ENCODE measurements around the gene ATAD3A. TPM values are rescaled to one million over a fixed set of nuclear protein-coding genes. Genes with fewer than 3 reads are reported as not detected.

The ATAD3A gene
- polyA plus RNA-seq, 1 of the 3 experiments (the other 2 are of a cell fraction): 40.2 TPM

DNA sequence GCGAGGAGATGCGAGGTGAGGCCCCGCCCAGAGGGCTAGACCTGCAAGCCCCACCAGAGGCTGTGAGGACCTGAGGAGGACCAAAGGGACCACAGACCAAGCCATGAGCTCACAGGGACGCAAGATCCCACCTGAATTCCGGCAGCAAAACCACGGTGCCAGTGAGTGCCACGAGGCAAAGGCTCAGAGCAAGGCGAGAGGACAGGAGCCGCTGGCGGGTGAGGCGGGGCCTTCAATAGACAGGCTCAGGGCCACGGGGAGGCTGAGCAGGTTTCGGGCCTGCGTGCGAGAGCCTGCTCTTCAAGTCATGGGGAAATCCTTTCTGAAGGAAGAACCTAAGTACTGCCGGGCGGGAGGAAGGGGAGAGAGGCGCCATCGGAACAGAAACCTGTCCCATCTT is 35.5 kb downstream of the ATAD3A start:
- Histone ChIP-seq H3K9ac (no peak overlapping the region), H3K27ac (ENCODE audit: low read depth in 2 of 2, low read length in 1 of 2) (no peak overlapping the region), H3K36me3 (replicated peaks in 1 of 2; ENCODE audit: control insufficient read depth in 1 of 2, insufficient read depth in 2 of 2, low read length in 1 of 2) (peaks cover 0 to 21% of the 10 kb centered on the region in 2 experiments), H3K4me1 (ENCODE audit: control insufficient read depth in 1 of 2, insufficient read depth in 2 of 2, low read depth in 1 of 2, low read length in 1 of 2) (peaks cover 0 to 16% of the 10 kb centered on the region in 2 experiments; a peak in 1 of 4 replicates), H3F3A (replicated peaks; ENCODE audit: insufficient read depth) (no peaks in the 10 kb centered on the region), H4K20me1 (ENCODE audit: insufficient read depth) (peaks cover 11% of the 10 kb centered on the region; the same call in 1 of the 2 replicates), H3K9me2 (no peaks in the 10 kb centered on the region), H3K79me2 (ENCODE audit: insufficient read depth) (peaks cover 44% of the 10 kb centered on the region), H2AFZ (ENCODE audit: low read depth) (no peak overlapping the region), H3K4me3 (ENCODE audit: low read depth in 2 of 2, low read length in 1 of 2) (no peak overlapping the region), H3K27me3 (ENCODE audit: insufficient read depth) (no peaks in the 10 kb centered on the region), H3K4me2 (no peak overlapping the region), H3K9me3 (no peaks in the 10 kb centered on the region)
- 97% methylated on average over 7 of the region's 19 CpGs for WGBS (ENCODE audit: low lambda C conversion rate)
- ChIA-PET POLR2A (no interaction called here), CTCF (no interaction called here)
- TF ChIP-seq MXI1 (IDR thresholded peaks at IDR 0.05; ENCODE audit: low read depth, low read length) (no peak), NFIC (IDR thresholded peaks at IDR 0.05; ENCODE audit: borderline replicate concordance) (no peak), CHD2 (IDR thresholded peaks at IDR 0.05; ENCODE audit: low read length, partially characterized antibody) (no peak), POLR2AphosphoS5 (IDR thresholded peaks at IDR 0.05; ENCODE audit: low read depth, low read length) (no peak), FOXM1 (IDR thresholded peaks at IDR 0.05; ENCODE audit: low read depth) (no peak), JUND (IDR thresholded peaks at IDR 0.05) (no peak), EP300 (IDR thresholded peaks at IDR 0.05; ENCODE audit: borderline replicate concordance in 1 of 2, low read depth in 1 of 2, low read length in 1 of 2) (no peak), TCF12 (IDR thresholded peaks at IDR 0.05) (no peak), GABPA (IDR thresholded peaks at IDR 0.05; ENCODE audit: low read depth) (no peak), TEAD4 (IDR thresholded peaks at IDR 0.05; ENCODE audit: borderline replicate concordance, insufficient read depth) (no peak), RFX5 (IDR thresholded peaks at IDR 0.05; ENCODE audit: low read length) (no peak), FOSL2 (IDR thresholded peaks at IDR 0.05; ENCODE audit: borderline replicate concordance, low read depth) (no peak)
- TF ChIP-seq, protein P1, sequence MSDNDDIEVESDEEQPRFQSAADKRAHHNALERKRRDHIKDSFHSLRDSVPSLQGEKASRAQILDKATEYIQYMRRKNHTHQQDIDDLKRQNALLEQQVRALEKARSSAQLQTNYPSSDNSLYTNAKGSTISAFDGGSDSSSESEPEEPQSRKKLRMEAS (IDR thresholded peaks at IDR 0.05; ENCODE audit: low read depth): no peak
- TF ChIP-seq, protein P2, sequence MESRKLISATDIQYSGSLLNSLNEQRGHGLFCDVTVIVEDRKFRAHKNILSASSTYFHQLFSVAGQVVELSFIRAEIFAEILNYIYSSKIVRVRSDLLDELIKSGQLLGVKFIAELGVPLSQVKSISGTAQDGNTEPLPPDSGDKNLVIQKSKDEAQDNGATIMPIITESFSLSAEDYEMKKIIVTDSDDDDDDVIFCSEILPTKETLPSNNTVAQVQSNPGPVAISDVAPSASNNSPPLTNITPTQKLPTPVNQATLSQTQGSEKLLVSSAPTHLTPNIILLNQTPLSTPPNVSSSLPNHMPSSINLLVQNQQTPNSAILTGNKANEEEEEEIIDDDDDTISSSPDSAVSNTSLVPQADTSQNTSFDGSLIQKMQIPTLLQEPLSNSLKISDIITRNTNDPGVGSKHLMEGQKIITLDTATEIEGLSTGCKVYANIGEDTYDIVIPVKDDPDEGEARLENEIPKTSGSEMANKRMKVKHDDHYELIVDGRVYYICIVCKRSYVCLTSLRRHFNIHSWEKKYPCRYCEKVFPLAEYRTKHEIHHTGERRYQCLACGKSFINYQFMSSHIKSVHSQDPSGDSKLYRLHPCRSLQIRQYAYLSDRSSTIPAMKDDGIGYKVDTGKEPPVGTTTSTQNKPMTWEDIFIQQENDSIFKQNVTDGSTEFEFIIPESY (IDR thresholded peaks at IDR 0.05; ENCODE audit: borderline replicate concordance, low read depth): no peak
- TF ChIP-seq, protein P3, sequence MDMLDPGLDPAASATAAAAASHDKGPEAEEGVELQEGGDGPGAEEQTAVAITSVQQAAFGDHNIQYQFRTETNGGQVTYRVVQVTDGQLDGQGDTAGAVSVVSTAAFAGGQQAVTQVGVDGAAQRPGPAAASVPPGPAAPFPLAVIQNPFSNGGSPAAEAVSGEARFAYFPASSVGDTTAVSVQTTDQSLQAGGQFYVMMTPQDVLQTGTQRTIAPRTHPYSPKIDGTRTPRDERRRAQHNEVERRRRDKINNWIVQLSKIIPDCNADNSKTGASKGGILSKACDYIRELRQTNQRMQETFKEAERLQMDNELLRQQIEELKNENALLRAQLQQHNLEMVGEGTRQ (IDR thresholded peaks at IDR 0.05; ENCODE audit: borderline replicate concordance, low read depth, low read length): no peak
- TF ChIP-seq, protein P4, sequence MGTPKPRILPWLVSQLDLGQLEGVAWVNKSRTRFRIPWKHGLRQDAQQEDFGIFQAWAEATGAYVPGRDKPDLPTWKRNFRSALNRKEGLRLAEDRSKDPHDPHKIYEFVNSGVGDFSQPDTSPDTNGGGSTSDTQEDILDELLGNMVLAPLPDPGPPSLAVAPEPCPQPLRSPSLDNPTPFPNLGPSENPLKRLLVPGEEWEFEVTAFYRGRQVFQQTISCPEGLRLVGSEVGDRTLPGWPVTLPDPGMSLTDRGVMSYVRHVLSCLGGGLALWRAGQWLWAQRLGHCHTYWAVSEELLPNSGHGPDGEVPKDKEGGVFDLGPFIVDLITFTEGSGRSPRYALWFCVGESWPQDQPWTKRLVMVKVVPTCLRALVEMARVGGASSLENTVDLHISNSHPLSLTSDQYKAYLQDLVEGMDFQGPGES (IDR thresholded peaks at IDR 0.05; ENCODE audit: low read depth, low read length): no peak
- no peak for DNase-seq
